Activated CD4-positive, alpha-beta T cell treated with anti-CD3 and anti-CD28 coated beads, Interleukin-10, Interleukin-2, amounts not matched to agents 100 ng/mL and 50 ng/mL, durations not matched to agents 16 hours and 8 hours (primary cell): ENCODE results near the gene GPALPP1.

Experiments used
- DNase-seq: peaks from one replicate; pipeline ENCODE4 v3.0.0-alpha.2; 2020

GPALPP1 gene

GRCh38 chr13:45064889-45065288 is 75.6 kb downstream of the GPALPP1 start:
- DNase-seq: no peak

- DNase-seq: no peak
Measured at GRCh38 chr13:45068036-45069001, 79.0 kb downstream of the GPALPP1 start.

- no peak for DNase-seq
Measured at GRCh38 chr13:45073809-45074208, 84.5 kb downstream of the GPALPP1 start.

- DNase-seq: no peak
Measured at GRCh38 chr13:45074721-45075120, 85.4 kb downstream of the GPALPP1 start.

- DNase-seq: no peak
Measured at GRCh38 chr13:45078003-45078402, 88.7 kb downstream of the GPALPP1 start.
